NCI-H526 treated with DMSO at 0.1 percent for 48 hours (cell line): ENCODE data around the gene PSMD11.

Source experiments
- DNase-seq: peaks from one replicate; lab custom pipeline; 2025; lab: John Stamatoyannopoulos, UW

Gene PSMD11

GRCh38 chr17:32490101-32490482 is 45.8 kb downstream of the PSMD11 start:
- peak; percentile 31 for DNase-seq

- no peak for DNase-seq
Measured at GRCh38 chr17:32491371-32492263, 47.3 kb downstream of the PSMD11 start.

- no peak for DNase-seq
Measured at GRCh38 chr17:32492264-32492589, 47.9 kb downstream of the PSMD11 start.

- DNase-seq: no peak
Measured at GRCh38 chr17:32492648-32493289, 48.5 kb downstream of the PSMD11 start.

GRCh38 chr17:32493571-32493970 is 49.3 kb downstream of the PSMD11 start:
- DNase-seq: no peak

GRCh38 chr17:32493976-32494513 is 49.7 kb downstream of the PSMD11 start:
- no peak for DNase-seq

GRCh38 chr17:32494621-32495358 is 50.5 kb downstream of the PSMD11 start:
- peak; percentile 39 for DNase-seq

GRCh38 chr17:32495359-32496231 is 51.3 kb downstream of the PSMD11 start:
- no peak for DNase-seq

- no peak for DNase-seq
Measured at GRCh38 chr17:32496395-32497073, 52.2 kb downstream of the PSMD11 start.

- no peak for DNase-seq
Measured at GRCh38 chr17:32497431-32498205, 53.3 kb downstream of the PSMD11 start.

GRCh38 chr17:32498391-32498790 is 54.1 kb downstream of the PSMD11 start:
- DNase-seq: peak; percentile 27

GRCh38 chr17:32502013-32502412 is 57.7 kb downstream of the PSMD11 start:
- no peak for DNase-seq

GRCh38 chr17:32502710-32503109 is 58.4 kb downstream of the PSMD11 start:
- DNase-seq: no peak

GRCh38 chr17:32503251-32504165 is 59.2 kb downstream of the PSMD11 start:
- DNase-seq: no peak

GRCh38 chr17:32504166-32504990 is 60.1 kb downstream of the PSMD11 start:
- DNase-seq: no peak

- no peak for DNase-seq
Measured at GRCh38 chr17:32508926-32509325, 64.6 kb downstream of the PSMD11 start.

GRCh38 chr17:32510466-32510865 is 66.2 kb downstream of the PSMD11 start:
- no peak for DNase-seq

- no peak for DNase-seq
Measured at GRCh38 chr17:32512328-32512727, 68.0 kb downstream of the PSMD11 start.
